Measurements from ENCODE around the gene FBXO24. TPM values are rescaled to one million over a fixed set of nuclear protein-coding genes. Genes with fewer than 3 reads are reported as not detected.

FBXO24 gene
- total and polyA plus RNA-seq, 2 of the 8 experiments (the other 6 are each of a cell fraction or from before 2014, with no cell fraction given), result 0.35 to 0.57 TPM

DNA sequence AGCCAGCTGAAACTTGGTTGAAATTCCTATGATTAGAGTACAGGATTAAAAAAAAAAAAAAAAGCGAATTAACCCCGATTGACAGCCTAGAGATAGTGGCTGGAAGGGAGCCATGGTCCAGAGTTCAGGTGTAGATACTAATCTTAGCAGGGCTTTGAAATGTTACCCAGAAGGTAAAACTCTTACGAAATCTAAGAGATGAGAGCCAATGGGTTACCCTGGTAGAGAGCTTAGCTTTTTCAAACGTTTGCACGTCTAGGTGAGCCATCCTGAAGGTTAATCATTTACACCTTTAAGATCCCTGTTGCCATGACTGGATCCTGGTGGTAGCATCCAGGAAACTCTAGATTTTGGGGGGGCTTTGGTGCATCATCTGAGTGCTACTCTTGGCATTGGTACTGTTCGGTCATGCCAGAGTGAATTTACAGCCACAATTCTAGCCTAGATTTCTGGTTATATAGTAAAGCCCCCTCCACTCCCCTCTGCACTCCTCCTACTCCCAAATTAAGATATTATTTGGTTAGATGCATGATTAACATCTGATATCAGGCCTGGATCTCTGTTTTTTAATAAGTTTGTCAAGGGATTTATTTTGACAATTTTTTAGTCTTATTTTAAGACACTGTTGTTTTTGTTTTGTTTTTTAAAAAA, 45.9 kb upstream of the FBXO24 start (continued):
- no peak for TF ChIP-seq CHD7 (IDR thresholded peaks at IDR 0.05; ENCODE audit: insufficient replicate concordance, low read length)
- TF ChIP-seq SIN3A (conservative IDR thresholded peaks at IDR 0.05 in 1 of 2, IDR thresholded peaks at IDR 0.05 in 1 of 2; ENCODE audit: low read depth in 1 of 2, low read length in 2 of 2), result 0 out of 4 replicates have a peak, but pooled peaks of 1 of the 2 experiments have one; percentile 9

Measured in H1 (cell line).